Smooth muscle cell (in vitro differentiated cells): ENCODE results near the gene CIAO1. TPM values are rescaled to one million over a fixed set of nuclear protein-coding genes. Genes with fewer than 3 reads are reported as not detected.
"Not testable (repeated sequence)": the region's sequence is repeated elsewhere in the genome, so short reads cannot be mapped to it uniquely, and the experiment has no call there.

Experiments used
- DNase-seq: peaks from one replicate; lab custom pipeline; 2025; ENCODE audit not compliant: unreplicated experiment; lab: John Stamatoyannopoulos, UW
- H2AFZ ChIP-seq: fragments of 200-600 bp; sonication (generic); 2 replicates; pipeline ENCODE4 v1.6.0; 2016; ENCODE audit warnings: antibody characterized with exemption, low read depth, mild to moderate bottlenecking
- H3F3A ChIP-seq: fragments of 200-600 bp; sonication (generic); 2 replicates; pipeline ENCODE4 v1.6.0; 2017; ENCODE audit warnings: antibody characterized with exemption, low read depth
- H3K27ac ChIP-seq: fragments of 200-600 bp; sonication (generic); 2 replicates; pipeline ENCODE4 v1.5.1; 2016; ENCODE audit warnings: low read depth, mild to moderate bottlenecking
- H3K27me3 ChIP-seq: fragments of 200-600 bp; sonication (generic); 2 replicates; pipeline ENCODE4 v1.6.1; 2016; ENCODE audit warnings: low read depth, mild to moderate bottlenecking
- H3K36me3 ChIP-seq: fragments of 200-600 bp; sonication (generic); 2 replicates; pipeline ENCODE4 v1.5.1; 2016; ENCODE audit warnings: low read depth
- H3K4me1 ChIP-seq: fragments of 200-600 bp; sonication (generic); 2 replicates; pipeline ENCODE4 v1.5.1; 2016; ENCODE audit warnings: low read depth
- H3K4me2 ChIP-seq: fragments of 200-600 bp; sonication (generic); 2 replicates; pipeline ENCODE4 v1.6.0; 2016; ENCODE audit warnings: mild to moderate bottlenecking
- H3K4me3 ChIP-seq: fragments of 200-600 bp; sonication (generic); 2 replicates; pipeline ENCODE4 v1.5.1; 2016; ENCODE audit warnings: mild to moderate bottlenecking
- H3K79me2 ChIP-seq: fragments of 200-600 bp; sonication (generic); 2 replicates; pipeline ENCODE4 v1.6.0; 2016; ENCODE audit warnings: low read depth, mild to moderate bottlenecking
- H3K9ac ChIP-seq: fragments of 200-600 bp; sonication (generic); 2 replicates; pipeline ENCODE4 v1.6.0; 2016; ENCODE audit warnings: low read depth
- H3K9me3 ChIP-seq: fragments of 200-600 bp; sonication (generic); replicated peaks from 2 replicates; pipeline ENCODE4 v1.5.1; 2016; ENCODE audit warnings: low read depth
- H4K20me1 ChIP-seq: fragments of 200-600 bp; sonication (generic); 2 replicates; pipeline ENCODE4 v1.6.0; 2016; ENCODE audit warnings: low read depth
- CTCF ChIP-seq: fragments of 200-600 bp; sonication (generic); IDR thresholded peaks from 2 replicates; pipeline ENCODE4 v1.5.1; 2017; ENCODE audit warnings: borderline replicate concordance, mild to moderate bottlenecking, antibody characterized with exemption; ENCODE audit not compliant: insufficient read depth, poor library complexity, severe bottlenecking
- WGBS: methylation state at CpG from one replicate; pipeline ENCODE4 v1.1.7; 2016; ENCODE audit warnings: low lambda C conversion rate; 5-methylcytosine and 5-hydroxymethylcytosine counted together
- polyA plus RNA-seq: library from polyadenylated mRNA; unstranded; fragments of >200 nt; fragmentation: Nextera tagmentation; extraction: Ambion mirVana; gene quantifications from 2 replicates; pipeline ENCODE4 v1.2.1, GENCODE V29; 2016
- total RNA-seq: library from RNA; depleted of rRNA; stranded (reverse); fragments of >200 nt; gene quantifications from 2 replicates; pipeline ENCODE4 v1.2.3, GENCODE V29; 2014

CIAO1 gene
- total RNA-seq = 48.6 and 59.8 TPM in 2 replicates
- 56.2 and 56.4 TPM in 2 replicates for polyA plus RNA-seq

- WGBS = under 1% methylated on average over 70 of the region's 81 CpGs
- no peaks in the 10 kb centered on the region for H3K9me3 ChIP-seq
- H3K79me2 ChIP-seq = peaks cover 64% of the 10 kb centered on the region
Measured at GRCh38 chr2:96265840-96266679, at the start of gene CIAO1, which contains the start of gene TMEM127. TSS of gene CIAO1 (plus strand) at chr2:96266225. CDS start at chr2:96266351, 126 bp downstream. TSS of gene TMEM127 (minus strand) at chr2:96265997. CDS start at chr2:96265381, 616 bp downstream.

GRCh38 chr2:96218508-96219131 lies 47.4 kb upstream of the CIAO1 start:
- DNase-seq = no peak
- H2AFZ ChIP-seq = no peak overlapping the region

More at GRCh38 chr2:96265840-96266679, at the start of gene CIAO1, which contains the start of gene TMEM127:
- Histone ChIP-seq H4K20me1 (peaks cover 29% of the 10 kb centered on the region), H3K27ac (peak within 1 kb of the TSS; percentile 79), H3K9ac (peak within 1 kb of the TSS; percentile 93), H2AFZ (peak within 1 kb of the TSS; percentile 95), H3K36me3 (no peaks in the 10 kb centered on the region), H3K4me2 (peak within 1 kb of the TSS; percentile 95), H3K27me3 (no peaks in the 10 kb centered on the region), H3K4me3 (peak within 1 kb of the TSS; percentile 73), H3K4me1 (peaks cover 10% of the 10 kb centered on the region), H3F3A (peaks cover 7% of the 10 kb centered on the region)
- TF ChIP-seq CTCF = peak; percentile 21
- DNase-seq = peak; percentile 92

GRCh38 chr2:96219959-96220358 lies 46.1 kb upstream of the CIAO1 start:
- not testable (repeated sequence) for H2AFZ ChIP-seq, H3K9me3 ChIP-seq, H4K20me1 ChIP-seq

More at GRCh38 chr2:96218508-96219131, 47.4 kb upstream of the CIAO1 start:
- Histone ChIP-seq H3K4me1 (no peaks in the 10 kb centered on the region), H3K9ac (no peak overlapping the region), H4K20me1 (no peaks in the 10 kb centered on the region), H3F3A (no peaks in the 10 kb centered on the region), H3K36me3 (no peaks in the 10 kb centered on the region), H3K27me3 (no peaks in the 10 kb centered on the region), H3K4me2 (no peak overlapping the region), H3K79me2 (peaks cover 4% of the 10 kb centered on the region), H3K4me3 (no peak overlapping the region), H3K9me3 (no peaks in the 10 kb centered on the region), H3K27ac (no peak overlapping the region)
- 92% methylated on average over 13 of the region's 13 CpGs for WGBS
- TF ChIP-seq CTCF = no peak

GRCh38 chr2:96221106-96221505 lies 44.9 kb upstream of the CIAO1 start:
- H3K4me1 ChIP-seq, H3K4me3 ChIP-seq, DNase-seq, H3K79me2 ChIP-seq, H3K9me3 ChIP-seq, H4K20me1 ChIP-seq, H3K9ac ChIP-seq, H3F3A ChIP-seq, H3K27ac ChIP-seq, H3K27me3 ChIP-seq, H3K36me3 ChIP-seq, H2AFZ ChIP-seq, H3K4me2 ChIP-seq: not testable (repeated sequence)
- 77% methylated on average over 1 of the region's 1 CpG for WGBS

More at GRCh38 chr2:96219959-96220358, 46.1 kb upstream of the CIAO1 start:
- not testable (repeated sequence) for DNase-seq, H3K9ac ChIP-seq, H3F3A ChIP-seq, H3K4me2 ChIP-seq, H3K36me3 ChIP-seq, H3K4me3 ChIP-seq, H3K4me1 ChIP-seq, H3K27ac ChIP-seq, H3K27me3 ChIP-seq, H3K79me2 ChIP-seq
- WGBS = 98% methylated on average over 4 of the region's 4 CpGs
